Endothelial cell of umbilical vein (primary cell): ENCODE results near the gene HSPA8. TPM values are rescaled to one million over a fixed set of nuclear protein-coding genes. Genes with fewer than 3 reads are reported as not detected.

Source experiments
- BruUV-seq: library from RNA; stranded (reverse); fragments of 400-500 nt; replicated peaks from 2 replicates; lab custom pipeline; 2021; lab: Mats Ljungman, UMichigan
- CTCF ChIA-PET: fragments of 300-600, 350-600 bp; sonication (Branson Sonifier 250); formaldehyde crosslinking; loops from one replicate; lab custom pipeline; 2021; ENCODE audit warnings: antibody characterized with exemption, inconsistent platforms; lab: Charles Lee
- POLR2A ChIA-PET: fragments of 300-600, 350-600 bp; sonication (Branson Sonifier 250); formaldehyde crosslinking; loops from one replicate; lab custom pipeline; 2021; ENCODE audit warnings: antibody characterized with exemption, inconsistent platforms; lab: Charles Lee
- DNase-seq: peaks from one replicate; pipeline ENCODE4 v3.0.0-alpha.2; 2011; ENCODE audit warnings: low read depth, low spot score
- FAIRE-seq: peaks from 2 replicates; lab custom pipeline; 2011; peaks lifted over from hg19 to GRCh38; lab: Jason Lieb, UNC
- H2AFZ ChIP-seq: 2 replicates; pipeline ENCODE4 v1.6.0; 2012; ENCODE audit warnings: low read depth, low read length, control low read depth, inconsistent platforms
- H3K27ac ChIP-seq: 2 replicates; pipeline ENCODE4 v1.5.1; 2011; ENCODE audit warnings: low read depth, mild to moderate bottlenecking, control low read depth, low read length, moderate library complexity; ENCODE audit not compliant: insufficient read depth
- H3K27me3 ChIP-seq, 2 experiments: 2 replicates each; pipeline versions ENCODE4 v1.6.0 to v1.6.1; 2011; ENCODE audit warnings: low read length in 2 of 2, mixed read lengths in 1 of 2; ENCODE audit not compliant: control insufficient read depth in 2 of 2, insufficient read depth in 2 of 2
- H3K36me3 ChIP-seq, 2 experiments: 2 replicates in 1 of 2; 3 replicates in 1 of 2; pipeline ENCODE4 v1.5.1; 2011; ENCODE audit warnings: low read length in 2 of 2, mild to moderate bottlenecking in 1 of 2, moderate library complexity in 1 of 2; ENCODE audit not compliant: control insufficient read depth in 2 of 2, insufficient read depth in 2 of 2; ENCODE audit errors: extremely low read depth in 1 of 2
- H3K4me1 ChIP-seq: 3 replicates; pipeline ENCODE4 v1.5.1; 2011; ENCODE audit warnings: mild to moderate bottlenecking, low read length; ENCODE audit not compliant: control insufficient read depth, insufficient read depth; ENCODE audit errors: extremely low read depth
- H3K4me2 ChIP-seq: 2 replicates; pipeline ENCODE4 v1.6.1; 2011; ENCODE audit warnings: low read length, control low read depth, mixed read lengths; ENCODE audit not compliant: insufficient read depth
- H3K4me3 ChIP-seq, 3 experiments: fragments of 200-600 bp in 1 of 3; sonication (generic), shearing (Covaris generic) in 1 of 3; replicated peaks in 1 of 3; 2 replicates each; pipeline ENCODE4 v1.5.1; 2011 to 2016; ENCODE audit warnings: control low read depth in 3 of 3, low read length in 3 of 3, mild to moderate bottlenecking in 2 of 3, inconsistent platforms in 1 of 3, low read depth in 1 of 3, moderate library complexity in 1 of 3; ENCODE audit not compliant: insufficient read depth in 1 of 3
- H3K79me2 ChIP-seq: 2 replicates; pipeline ENCODE4 v1.6.0; 2012; ENCODE audit warnings: low read length, inconsistent platforms; ENCODE audit not compliant: control insufficient read depth, insufficient read depth
- H3K9ac ChIP-seq: replicated peaks from 2 replicates; pipeline ENCODE3; 2011; ENCODE audit warnings: low read length, control low read depth; ENCODE audit not compliant: insufficient read depth; ENCODE audit errors: extremely low read depth
- H3K9me1 ChIP-seq: replicated peaks from 3 replicates; pipeline ENCODE4 v1.6.0; 2011; ENCODE audit warnings: mild to moderate bottlenecking, low read length; ENCODE audit not compliant: control insufficient read depth, insufficient read depth; ENCODE audit errors: extremely low read depth
- H3K9me3 ChIP-seq: replicated peaks from 2 replicates; pipeline ENCODE4 v1.5.1; 2012; ENCODE audit warnings: low read length, inconsistent platforms; ENCODE audit not compliant: control insufficient read depth, insufficient read depth
- H4K20me1 ChIP-seq: replicated peaks from 2 replicates; pipeline ENCODE3; 2011; ENCODE audit warnings: mild to moderate bottlenecking, low read length; ENCODE audit not compliant: control insufficient read depth, insufficient read depth; ENCODE audit errors: extremely low read depth
- JUN ChIP-seq: IDR thresholded peaks from 2 replicates; pipeline ENCODE4 v1.6.1; 2011; ENCODE audit warnings: borderline replicate concordance, low read depth; ENCODE audit not compliant: insufficient read length, insufficient read depth
- POLR2A ChIP-seq: IDR thresholded peaks from 2 replicates; pipeline ENCODE4 v1.6.1; 2012; ENCODE audit warnings: low read depth, mild to moderate bottlenecking, control low read depth, low read length
- dilution Hi-C: fragments of 300-500 bp; cut with MboI; formaldehyde crosslinking; loops from one replicate; pipeline ENCODE4 v1.15.0; 2019; ENCODE audit warnings: low sequenced_read_pairs; ENCODE audit not compliant: extremely low pct_ligation_motif_present
- intact Hi-C: fragments of 100-400 bp; cut with micrococcal nuclease; formaldehyde crosslinking; loops from one replicate; pipeline ENCODE4 v1.10.0; 2022
- polyA plus RNA-seq, 4 experiments: library from polyadenylated mRNA; depleted of rRNA in 3 of 4; stranded (reverse) in 3 of 4; unstranded in 1 of 4; fragments of >200 nt; gene quantifications; 2 replicates each; pipeline versions ENCODE4 v1.2.1 to v1.2.3, GENCODE V29; 2011 to 2012; ENCODE audit warnings: missing spikeins in 1 of 4
- total RNA-seq: library from RNA; stranded (reverse); gene quantifications from 2 replicates; pipeline ENCODE4 v1.2.3, GENCODE V29; 2021
- TF ChIP-seq, protein P1 (sequence below), 2 donors: IDR thresholded peaks; 1 replicate in 1 of 2; 2 replicates in 1 of 2; pipeline ENCODE4 v1.5.1; 2011; ENCODE audit warnings: low read length in 2 of 2, mild to moderate bottlenecking in 2 of 2, moderate library complexity in 2 of 2, control low read depth in 1 of 2, inconsistent platforms in 1 of 2, low read depth in 1 of 2; ENCODE audit not compliant: insufficient read depth in 1 of 2; ENCODE audit errors: extremely low read depth in 1 of 2

HSPA8 gene
- total and polyA plus RNA-seq, 2 donors (not counting 3 experiments of a cell fraction or from before 2014, with no cell fraction given), result 1,383 to 1,728 TPM

DNA sequence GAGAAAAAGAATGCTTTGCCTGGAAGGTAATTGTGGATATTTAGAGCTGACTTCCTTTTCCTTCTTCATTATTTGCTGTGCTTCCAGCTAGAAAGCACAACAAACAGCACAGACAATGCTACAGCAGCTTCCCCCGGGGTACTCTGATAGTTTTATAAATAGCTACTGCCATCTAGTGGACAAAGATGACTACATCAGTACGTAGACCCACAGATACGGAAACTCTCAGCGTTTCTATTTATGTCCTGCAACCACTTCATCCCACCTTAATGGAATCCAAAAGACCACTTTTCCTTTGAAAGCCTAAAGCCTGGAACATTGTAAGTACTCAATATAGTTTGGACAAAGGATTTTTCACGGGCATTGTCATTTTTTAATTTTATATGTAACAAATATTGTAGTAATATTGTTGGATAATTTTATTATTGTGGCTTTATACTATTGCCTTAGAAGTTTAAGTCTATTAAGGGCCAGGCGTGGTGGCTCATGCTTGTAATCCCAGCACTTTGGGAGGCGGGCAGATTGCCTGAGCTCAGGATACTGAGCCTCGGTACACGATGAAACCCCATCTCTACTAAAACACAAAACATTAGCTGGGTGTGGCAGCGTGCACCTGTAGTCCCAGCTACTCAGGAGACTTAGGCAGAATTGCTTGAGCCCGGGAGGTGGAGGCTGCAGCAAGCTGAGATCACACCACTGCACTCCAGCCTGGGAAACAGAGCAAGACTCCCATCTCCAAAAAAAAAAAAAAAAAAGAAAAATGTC is 7.5 kb downstream of the HSPA8 start:
- intact Hi-C loops (loop anchor here (1.0 to 2.0 kb wide), 3 partner anchors 31 to 191 kb away; no protein-coding TSS in a partner anchor), dilution Hi-C loops (no loop called here)
- peaks cover 3% of the 10 kb centered on the region for H4K20me1 ChIP-seq
- H3K4me3 ChIP-seq, result no peak overlapping the region
- no peak overlapping the region for H3K27ac ChIP-seq
- POLR2A ChIA-PET, result interaction anchor here (0.6 to 2.3 kb wide), 6 partner anchors 8 to 897 kb away, joined by 3 to 14 read pairs (median 4); partner anchors contain the start of gene HSPA8
- no peak overlapping the region for H3K4me2 ChIP-seq
- FAIRE-seq (peak; percentile 61), DNase-seq (peak; percentile 68)
- no peak overlapping the region for H2AFZ ChIP-seq
- no peaks in the 10 kb centered on the region for H3K9me1 ChIP-seq
- no peak overlapping the region for H3K9ac ChIP-seq
- BruUV-seq, result no TSS peak
- peaks cover 13% of the 10 kb centered on the region for H3K4me1 ChIP-seq
- no peaks in the 10 kb centered on the region for H3K27me3 ChIP-seq
- H3K79me2 ChIP-seq, result peaks cover 26% of the 10 kb centered on the region
- CTCF ChIA-PET, result interaction anchor here (0.6 to 4.1 kb wide), 38 partner anchors 8 to 1318 kb away, joined by 3 to 101 read pairs (median 4); partner anchors contain the start of gene HSPA8
- H3K9me3 ChIP-seq, result no peaks in the 10 kb centered on the region
- TF ChIP-seq, protein P1, sequence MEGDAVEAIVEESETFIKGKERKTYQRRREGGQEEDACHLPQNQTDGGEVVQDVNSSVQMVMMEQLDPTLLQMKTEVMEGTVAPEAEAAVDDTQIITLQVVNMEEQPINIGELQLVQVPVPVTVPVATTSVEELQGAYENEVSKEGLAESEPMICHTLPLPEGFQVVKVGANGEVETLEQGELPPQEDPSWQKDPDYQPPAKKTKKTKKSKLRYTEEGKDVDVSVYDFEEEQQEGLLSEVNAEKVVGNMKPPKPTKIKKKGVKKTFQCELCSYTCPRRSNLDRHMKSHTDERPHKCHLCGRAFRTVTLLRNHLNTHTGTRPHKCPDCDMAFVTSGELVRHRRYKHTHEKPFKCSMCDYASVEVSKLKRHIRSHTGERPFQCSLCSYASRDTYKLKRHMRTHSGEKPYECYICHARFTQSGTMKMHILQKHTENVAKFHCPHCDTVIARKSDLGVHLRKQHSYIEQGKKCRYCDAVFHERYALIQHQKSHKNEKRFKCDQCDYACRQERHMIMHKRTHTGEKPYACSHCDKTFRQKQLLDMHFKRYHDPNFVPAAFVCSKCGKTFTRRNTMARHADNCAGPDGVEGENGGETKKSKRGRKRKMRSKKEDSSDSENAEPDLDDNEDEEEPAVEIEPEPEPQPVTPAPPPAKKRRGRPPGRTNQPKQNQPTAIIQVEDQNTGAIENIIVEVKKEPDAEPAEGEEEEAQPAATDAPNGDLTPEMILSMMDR (IDR thresholded peaks at IDR 0.05; ENCODE audit: extremely low read depth in 1 of 2, insufficient read depth in 1 of 2, low read depth in 1 of 2, low read length in 2 of 2), result peak; percentile 62 to 65
- TF ChIP-seq POLR2A, result peak; percentile 50
- no peak for TF ChIP-seq JUN
- H3K36me3 ChIP-seq, result peaks cover 36 to 42% of the 10 kb centered on the region in 2 experiments
